SK-N-MC (cell line): Measurements from ENCODE around the gene TOMM7.

Source experiments
- EZH2 ChIP-seq: fragments of 200-600 bp; sonication (generic); IDR thresholded peaks from one replicate; pipeline ENCODE4 v1.6.1; 2017; ENCODE audit warnings: antibody characterized with exemption
- POLR2AphosphoS5 ChIP-seq: IDR thresholded peaks from 2 replicates; pipeline ENCODE4 v1.6.1; 2012; ENCODE audit warnings: mild to moderate bottlenecking, low read depth, low read length, borderline replicate concordance

DNA sequence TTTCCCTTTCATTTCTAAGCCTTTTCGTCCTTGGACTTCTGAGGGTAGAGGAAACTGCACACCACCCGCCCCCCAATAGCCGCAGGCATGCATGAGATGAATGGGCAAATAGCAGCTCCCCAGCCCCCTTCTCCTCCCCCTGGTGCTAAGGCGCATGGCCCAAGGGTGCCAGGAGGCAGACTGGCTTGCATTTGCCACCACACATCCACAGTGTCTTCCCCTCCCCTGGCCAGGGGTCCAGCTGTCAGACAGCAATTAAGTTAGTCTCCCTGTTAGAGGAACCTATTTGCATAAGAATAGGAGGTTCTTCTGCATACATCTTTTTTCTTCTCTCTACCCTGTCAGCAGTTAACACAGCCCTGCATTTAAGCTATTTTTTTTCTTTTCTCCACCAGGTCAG, 20.2 kb downstream of the TOMM7 start:
- TF ChIP-seq EZH2 (no peak), POLR2AphosphoS5 (no peak)
